GM10248 (cell line): Measurements from ENCODE around the gene PHYH.
"Not testable (repeated sequence)": the region's sequence is repeated elsewhere in the genome, so short reads cannot be mapped to it uniquely, and the experiment has no call there.

Experiments used
- CTCF ChIA-PET: fragments of 300-600 bp; sonication (Branson Sonifier 250); formaldehyde crosslinking; extraction: SDS; loops from one replicate; lab custom pipeline; 2021; ENCODE audit warnings: antibody characterized with exemption; lab: Yijun Ruan, JAX
- POLR2A ChIA-PET: fragments of 350-650 bp; sonication (Branson Sonifier 250); formaldehyde crosslinking; extraction: SDS; loops from one replicate; lab custom pipeline; 2020; ENCODE audit warnings: antibody characterized with exemption; lab: Yijun Ruan, JAX
- DNase-seq: peaks from one replicate; pipeline ENCODE4 v3.0.0; 2012; ENCODE audit errors: extremely low spot score
- TF ChIP-seq, protein P1 (sequence below): IDR thresholded peaks from 2 replicates; pipeline ENCODE4 v1.5.1; 2012; ENCODE audit warnings: mild to moderate bottlenecking, low read depth; ENCODE audit errors: extremely low read depth, missing control alignments, control extremely low read depth

PHYH gene

GRCh38 chr10:13256627-13257026, 43.2 kb downstream of the PHYH start:
- no peak for DNase-seq
- CTCF ChIA-PET: no interaction called here
- POLR2A ChIA-PET: no interaction called here
- TF ChIP-seq, protein P1, sequence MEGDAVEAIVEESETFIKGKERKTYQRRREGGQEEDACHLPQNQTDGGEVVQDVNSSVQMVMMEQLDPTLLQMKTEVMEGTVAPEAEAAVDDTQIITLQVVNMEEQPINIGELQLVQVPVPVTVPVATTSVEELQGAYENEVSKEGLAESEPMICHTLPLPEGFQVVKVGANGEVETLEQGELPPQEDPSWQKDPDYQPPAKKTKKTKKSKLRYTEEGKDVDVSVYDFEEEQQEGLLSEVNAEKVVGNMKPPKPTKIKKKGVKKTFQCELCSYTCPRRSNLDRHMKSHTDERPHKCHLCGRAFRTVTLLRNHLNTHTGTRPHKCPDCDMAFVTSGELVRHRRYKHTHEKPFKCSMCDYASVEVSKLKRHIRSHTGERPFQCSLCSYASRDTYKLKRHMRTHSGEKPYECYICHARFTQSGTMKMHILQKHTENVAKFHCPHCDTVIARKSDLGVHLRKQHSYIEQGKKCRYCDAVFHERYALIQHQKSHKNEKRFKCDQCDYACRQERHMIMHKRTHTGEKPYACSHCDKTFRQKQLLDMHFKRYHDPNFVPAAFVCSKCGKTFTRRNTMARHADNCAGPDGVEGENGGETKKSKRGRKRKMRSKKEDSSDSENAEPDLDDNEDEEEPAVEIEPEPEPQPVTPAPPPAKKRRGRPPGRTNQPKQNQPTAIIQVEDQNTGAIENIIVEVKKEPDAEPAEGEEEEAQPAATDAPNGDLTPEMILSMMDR: no peak

GRCh38 chr10:13253726-13254125, 46.1 kb downstream of the PHYH start:
- no peak for DNase-seq
- CTCF ChIA-PET: no interaction called here
- POLR2A ChIA-PET: no interaction called here
- TF ChIP-seq, protein P1: no peak

- CTCF ChIA-PET: no interaction called here
- TF ChIP-seq, protein P1: no peak
- DNase-seq: no peak
- POLR2A ChIA-PET: no interaction called here
Observed at GRCh38 chr10:13247784-13248183, 52.1 kb downstream of the PHYH start.

GRCh38 chr10:13247246-13247645, 52.6 kb downstream of the PHYH start:
- DNase-seq: no peak
- ChIA-PET POLR2A (no interaction called here), CTCF (no interaction called here)
- TF ChIP-seq, protein P1: no peak

DNA sequence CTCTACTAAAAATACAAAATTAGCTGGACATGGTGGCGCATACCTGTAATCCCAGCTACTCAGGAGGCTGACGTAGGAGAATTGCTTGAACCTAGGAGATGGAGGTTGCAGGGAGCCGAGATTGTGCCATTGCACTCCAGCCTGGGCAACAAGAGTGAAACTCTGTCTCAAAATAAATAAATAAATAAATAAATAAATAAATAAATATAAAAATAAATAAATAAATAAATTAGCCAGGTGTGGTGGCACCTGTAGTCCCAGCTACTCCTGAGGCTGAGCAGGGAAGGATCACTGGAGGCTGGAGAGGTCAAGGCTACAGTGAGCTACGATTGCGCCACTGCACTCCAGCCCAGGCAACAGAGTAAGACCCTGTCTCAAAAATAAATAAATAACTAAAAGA, 57.6 kb downstream of the PHYH start:
- DNase-seq, POLR2A ChIA-PET, CTCF ChIA-PET: not testable (repeated sequence)

DNA sequence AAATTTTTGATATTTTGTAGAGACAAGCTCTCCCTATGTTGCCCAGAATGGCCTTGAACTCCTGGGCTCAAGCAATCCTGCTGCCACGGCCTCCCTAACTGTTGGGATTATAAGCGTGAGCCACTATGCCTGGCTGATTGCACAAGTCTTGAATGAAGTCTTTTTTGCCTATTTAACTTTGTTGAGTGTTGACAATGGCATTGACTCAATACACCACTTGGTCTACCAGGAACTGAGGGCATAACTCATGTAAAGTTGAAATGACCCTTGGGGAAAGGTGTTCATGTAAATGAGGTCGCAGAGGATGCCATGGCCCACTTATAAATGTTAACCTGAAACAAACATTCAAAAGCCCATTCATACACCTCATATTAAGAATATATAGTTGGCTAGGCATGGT, 58.3 kb downstream of the PHYH start:
- ChIA-PET CTCF (no interaction called here), POLR2A (no interaction called here)
- no peak for DNase-seq
- TF ChIP-seq, protein P1: no peak

- ChIA-PET POLR2A (interaction anchor here (0.7 kb wide), 1 partner anchor 10 kb away, joined by 6 read pairs; no protein-coding TSS in a partner anchor), CTCF (no interaction called here)
- TF ChIP-seq, protein P1: no peak
- DNase-seq: no peak
Observed at GRCh38 chr10:13239923-13240322, 59.9 kb downstream of the PHYH start.
